ENCODE data around the gene STXBP5. TPM values are rescaled to one million over a fixed set of nuclear protein-coding genes. Genes with fewer than 3 reads are reported as not detected.

The STXBP5 gene
- total RNA-seq, 1 experiment from 2014 or later: 10.1 TPM

DNA sequence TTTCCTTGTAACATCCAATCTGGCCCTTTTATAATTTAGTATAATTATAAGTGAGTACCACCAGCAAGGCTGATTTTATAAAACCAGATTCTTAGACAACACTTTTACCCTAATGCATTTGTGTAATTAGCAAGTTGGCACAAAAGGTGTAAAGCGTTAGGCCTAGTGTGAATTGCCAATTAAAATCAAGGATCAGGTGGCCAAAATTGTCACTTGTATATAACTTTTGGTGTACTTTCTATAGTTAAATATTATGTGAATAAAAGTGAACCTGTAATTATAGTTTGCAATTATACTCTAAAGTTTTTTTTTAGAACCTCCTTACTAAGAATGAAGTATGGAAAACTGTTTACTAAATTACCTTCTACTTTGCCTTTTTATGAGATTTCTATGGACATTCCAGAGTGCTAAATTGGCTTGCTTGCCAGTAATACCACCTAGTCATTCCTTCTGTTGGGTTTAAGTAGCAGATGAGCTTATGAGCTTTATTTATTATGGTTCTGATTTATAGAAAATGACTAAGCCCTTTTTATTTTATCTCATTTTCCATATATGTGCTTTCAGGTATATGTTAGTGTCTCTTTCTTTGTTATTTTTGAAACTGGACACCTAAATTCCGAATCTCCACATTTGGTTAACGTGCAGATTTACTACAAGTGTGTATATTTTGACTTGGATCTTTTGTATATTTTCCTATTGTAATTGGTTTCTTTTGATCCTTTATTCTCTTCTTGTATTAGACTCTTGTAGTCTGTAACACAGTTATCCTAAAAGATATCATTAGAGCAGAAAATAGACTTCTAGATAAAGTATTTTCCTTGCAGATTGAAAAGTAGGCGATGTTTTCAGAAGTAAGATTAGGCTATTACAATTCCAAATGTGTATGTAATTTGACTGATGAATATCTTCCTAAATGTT is 3.9 kb downstream of the STXBP5 start:
- Mint-ChIP-seq H3K36me3 (ENCODE audit: insufficient read depth, unreplicated experiment) (peaks cover 19% of the 10 kb centered on the region), H3K4me1 (ENCODE audit: low read depth, unreplicated experiment) (no peaks in the 10 kb centered on the region), H3K27ac (ENCODE audit: unreplicated experiment) (no peak overlapping the region), H3K4me3 (ENCODE audit: low read depth, unreplicated experiment) (no peak overlapping the region), H3K9me3 (ENCODE audit: low read depth, unreplicated experiment) (no peaks in the 10 kb centered on the region), H3K27me3 (ENCODE audit: unreplicated experiment) (no peaks in the 10 kb centered on the region)
- intact Hi-C loops (cut with micrococcal nuclease; ENCODE audit: unreplicated experiment): loop anchor here (10.0 kb wide), 2 partner anchors 143 to 293 kb away; no protein-coding TSS in a partner anchor
- CTCF ChIA-PET: no interaction called here
- no peak for DNase-seq
- no peak for TF ChIP-seq CTCF (IDR thresholded peaks at IDR 0.05; ENCODE audit: unreplicated experiment)
- BruUV-seq (replicated peaks): no TSS peak

DNA sequence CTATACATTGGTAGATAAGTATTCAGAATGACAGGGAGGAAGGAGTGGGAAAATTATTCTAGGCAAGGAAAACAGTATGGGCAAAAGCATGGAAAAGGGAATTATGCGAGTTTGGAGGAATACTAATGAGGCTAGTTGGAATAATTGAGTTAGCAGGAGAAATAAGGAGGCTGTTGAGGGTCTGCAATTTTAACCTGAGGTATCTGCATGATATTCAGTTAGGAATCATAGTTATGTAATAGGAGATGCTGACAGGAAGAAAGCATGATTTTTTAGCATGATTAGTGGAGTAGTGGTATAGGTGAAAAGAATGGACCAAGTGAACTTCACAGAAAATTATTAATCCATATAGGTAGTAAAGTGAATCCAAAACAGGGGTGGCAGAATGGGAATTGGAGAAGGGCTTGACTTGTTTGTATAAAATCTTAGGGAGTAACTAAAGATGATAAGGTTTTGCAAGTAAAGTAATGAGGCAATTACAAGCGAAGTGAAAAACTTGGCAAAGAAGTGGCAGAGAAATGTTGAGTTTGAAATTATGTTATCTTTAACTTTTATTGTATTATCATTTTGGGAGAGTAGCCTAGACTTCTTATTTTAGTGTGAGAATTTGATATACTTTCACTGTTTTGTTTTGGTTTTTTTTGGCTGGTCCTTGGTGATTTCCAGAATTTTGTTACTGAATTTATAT is 5.7 kb downstream of the STXBP5 start:
- no peak overlapping the region for H3K4me3 Mint-ChIP-seq (ENCODE audit: low read depth, unreplicated experiment)
- no TSS peak for BruUV-seq (replicated peaks)
- no peaks in the 10 kb centered on the region for H3K27me3 Mint-ChIP-seq (ENCODE audit: unreplicated experiment)
- H3K27ac Mint-ChIP-seq (ENCODE audit: unreplicated experiment): no peak overlapping the region
- no peak for TF ChIP-seq CTCF (IDR thresholded peaks at IDR 0.05; ENCODE audit: unreplicated experiment)
- H3K36me3 Mint-ChIP-seq (ENCODE audit: insufficient read depth, unreplicated experiment): peaks cover 3% of the 10 kb centered on the region
- no peaks in the 10 kb centered on the region for H3K4me1 Mint-ChIP-seq (ENCODE audit: low read depth, unreplicated experiment)
- intact Hi-C loops (cut with micrococcal nuclease; ENCODE audit: unreplicated experiment): loop anchor here (10.0 kb wide), 2 partner anchors 145 to 295 kb away; no protein-coding TSS in a partner anchor
- no peak for DNase-seq
- CTCF ChIA-PET: no interaction called here
- no peaks in the 10 kb centered on the region for H3K9me3 Mint-ChIP-seq (ENCODE audit: low read depth, unreplicated experiment)

GRCh38 chr6:147211349-147211748 is 7.1 kb downstream of the STXBP5 start:
- intact Hi-C loops (cut with micrococcal nuclease; ENCODE audit: unreplicated experiment): no loop called here
- Mint-ChIP-seq H3K36me3 (ENCODE audit: insufficient read depth, unreplicated experiment) (no peaks in the 10 kb centered on the region), H3K4me3 (ENCODE audit: low read depth, unreplicated experiment) (no peak overlapping the region), H3K9me3 (ENCODE audit: low read depth, unreplicated experiment) (no peaks in the 10 kb centered on the region), H3K27me3 (ENCODE audit: unreplicated experiment) (no peaks in the 10 kb centered on the region), H3K27ac (ENCODE audit: unreplicated experiment) (no peak overlapping the region), H3K4me1 (ENCODE audit: low read depth, unreplicated experiment) (no peaks in the 10 kb centered on the region)
- no TSS peak for BruUV-seq (replicated peaks)
- no peak for DNase-seq
- CTCF ChIA-PET: no interaction called here
- TF ChIP-seq CTCF (IDR thresholded peaks at IDR 0.05; ENCODE audit: unreplicated experiment): no peak

DNA sequence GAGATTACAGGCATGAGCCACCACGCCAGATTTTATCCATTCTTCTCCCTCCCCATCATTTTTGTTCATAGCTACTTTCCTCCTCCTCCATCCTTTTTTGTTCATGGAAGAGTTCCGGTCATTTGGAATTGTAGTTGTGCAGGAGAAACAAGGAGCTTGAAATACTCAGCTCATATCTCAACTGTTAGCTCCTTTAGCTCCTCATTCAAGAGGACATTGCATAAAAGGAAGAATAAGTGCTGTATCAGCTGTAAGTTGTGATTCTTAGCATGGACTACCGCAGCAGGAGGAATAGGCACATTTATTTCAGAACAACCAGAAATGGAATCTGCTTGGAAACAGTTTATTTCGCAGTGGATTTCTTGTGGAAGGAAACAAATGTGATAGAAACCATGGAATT is 7.6 kb downstream of the STXBP5 start:
- Mint-ChIP-seq H3K27me3 (ENCODE audit: unreplicated experiment) (no peaks in the 10 kb centered on the region), H3K4me3 (ENCODE audit: low read depth, unreplicated experiment) (no peak overlapping the region), H3K36me3 (ENCODE audit: insufficient read depth, unreplicated experiment) (no peaks in the 10 kb centered on the region), H3K9me3 (ENCODE audit: low read depth, unreplicated experiment) (no peaks in the 10 kb centered on the region), H3K27ac (ENCODE audit: unreplicated experiment) (no peak overlapping the region), H3K4me1 (ENCODE audit: low read depth, unreplicated experiment) (no peaks in the 10 kb centered on the region)
- BruUV-seq (replicated peaks): no TSS peak
- CTCF ChIA-PET: no interaction called here
- TF ChIP-seq CTCF (IDR thresholded peaks at IDR 0.05; ENCODE audit: unreplicated experiment): no peak
- DNase-seq: no peak
- intact Hi-C loops (cut with micrococcal nuclease; ENCODE audit: unreplicated experiment): no loop called here

All from Calu3 (cell line).